Measurements from ENCODE around the gene ABCA4.

Gene ABCA4

GRCh38 chr1:94070865-94071264, 50.1 kb downstream of the ABCA4 start:
- Histone ChIP-seq H3K27me3 (ENCODE audit: control insufficient read depth, insufficient read depth, low read length) (no peaks in the 10 kb centered on the region), H3K9ac (no peak overlapping the region), H2AFZ (no peak overlapping the region), H3K79me2 (no peaks in the 10 kb centered on the region), H3K36me3 (ENCODE audit: control insufficient read depth, insufficient read depth, low read length) (no peaks in the 10 kb centered on the region), H3K27ac (no peak overlapping the region), H3K4me1 (peaks cover 17% of the 10 kb centered on the region), H3K4me3 (ENCODE audit: low read depth, low read length) (no peak overlapping the region), H3K4me2 (ENCODE audit: low read length) (no peak overlapping the region), H3K9me3 (ENCODE audit: control insufficient read depth, low read length) (no peaks in the 10 kb centered on the region)
- no peak for TF ChIP-seq CTCF (IDR thresholded peaks at IDR 0.05)

GRCh38 chr1:94069919-94070285, 51.0 kb downstream of the ABCA4 start:
- Histone ChIP-seq H3K9me3 (ENCODE audit: control insufficient read depth, low read length) (no peaks in the 10 kb centered on the region), H3K4me1 (peaks cover 17% of the 10 kb centered on the region), H3K4me2 (ENCODE audit: low read length) (no peak overlapping the region), H3K4me3 (ENCODE audit: low read depth, low read length) (no peak overlapping the region), H2AFZ (no peak overlapping the region), H3K79me2 (no peaks in the 10 kb centered on the region), H3K27me3 (ENCODE audit: control insufficient read depth, insufficient read depth, low read length) (no peaks in the 10 kb centered on the region), H3K9ac (no peak overlapping the region), H3K27ac (no peak overlapping the region), H3K36me3 (ENCODE audit: control insufficient read depth, insufficient read depth, low read length) (no peaks in the 10 kb centered on the region)
- no peak for TF ChIP-seq CTCF (IDR thresholded peaks at IDR 0.05)

GRCh38 chr1:94068999-94069918, 51.7 kb downstream of the ABCA4 start:
- Histone ChIP-seq H3K79me2 (no peaks in the 10 kb centered on the region), H3K9me3 (ENCODE audit: control insufficient read depth, low read length) (no peaks in the 10 kb centered on the region), H3K4me3 (ENCODE audit: low read depth, low read length) (no peak overlapping the region), H3K27me3 (ENCODE audit: control insufficient read depth, insufficient read depth, low read length) (no peaks in the 10 kb centered on the region), H3K4me1 (peaks cover 17% of the 10 kb centered on the region), H3K4me2 (ENCODE audit: low read length) (no peak overlapping the region), H3K36me3 (ENCODE audit: control insufficient read depth, insufficient read depth, low read length) (no peaks in the 10 kb centered on the region), H2AFZ (peak overlapping the region; percentile 70), H3K9ac (no peak overlapping the region), H3K27ac (peak overlapping the region; percentile 41)
- TF ChIP-seq CTCF (IDR thresholded peaks at IDR 0.05): no peak

GRCh38 chr1:94068096-94068998, 52.6 kb downstream of the ABCA4 start:
- peak overlapping the region; percentile 70 for H2AFZ ChIP-seq
- no peak overlapping the region for H3K4me2 ChIP-seq (ENCODE audit: low read length)
- no peaks in the 10 kb centered on the region for H3K36me3 ChIP-seq (ENCODE audit: control insufficient read depth, insufficient read depth, low read length)
- H3K9ac ChIP-seq: no peak overlapping the region
- H3K4me1 ChIP-seq: peaks cover 17% of the 10 kb centered on the region
- TF ChIP-seq CTCF (IDR thresholded peaks at IDR 0.05): no peak
- no peaks in the 10 kb centered on the region for H3K9me3 ChIP-seq (ENCODE audit: control insufficient read depth, low read length)
- H3K27ac ChIP-seq: peak overlapping the region; percentile 41
- H3K79me2 ChIP-seq: no peaks in the 10 kb centered on the region
- H3K27me3 ChIP-seq (ENCODE audit: control insufficient read depth, insufficient read depth, low read length): no peaks in the 10 kb centered on the region
- H3K4me3 ChIP-seq (ENCODE audit: low read depth, low read length): no peak overlapping the region
